Osteocyte (in vitro differentiated cells): ENCODE measurements around the gene STRADB. TPM values are rescaled to one million over a fixed set of nuclear protein-coding genes. Genes with fewer than 3 reads are reported as not detected.
A peak's percentile ranks its signal among the peaks of the same experiment; 100 is the strongest.

Experiments used
- DNase-seq: peaks from one replicate; pipeline ENCODE4 v3.0.0; 2021; ENCODE audit warnings: mixed read lengths; ENCODE audit not compliant: unreplicated experiment; ENCODE audit errors: extremely low spot score
- H3K27ac Mint-ChIP-seq: one replicate; pipeline ENCODE4 v1.8.0; 2021; ENCODE audit warnings: mild to moderate bottlenecking, mixed read lengths; ENCODE audit not compliant: unreplicated experiment
- H3K27me3 Mint-ChIP-seq: one replicate; pipeline ENCODE4 v1.8.0; 2021; ENCODE audit warnings: mixed read lengths; ENCODE audit not compliant: unreplicated experiment
- H3K36me3 Mint-ChIP-seq: one replicate; pipeline ENCODE4 v1.8.0; 2021; ENCODE audit warnings: mixed read lengths; ENCODE audit not compliant: unreplicated experiment
- H3K4me1 Mint-ChIP-seq: one replicate; pipeline ENCODE4 v1.8.0; 2021; ENCODE audit warnings: mixed read lengths; ENCODE audit not compliant: unreplicated experiment
- H3K4me3 Mint-ChIP-seq: one replicate; pipeline ENCODE4 v1.8.0; 2021; ENCODE audit warnings: mild to moderate bottlenecking, moderate library complexity, mixed read lengths; ENCODE audit not compliant: unreplicated experiment
- H3K9me3 Mint-ChIP-seq: one replicate; pipeline ENCODE4 v1.8.0; 2021; ENCODE audit warnings: mixed read lengths; ENCODE audit not compliant: unreplicated experiment
- total RNA-seq: library from RNA; stranded (reverse); gene quantifications from 2 replicates; pipeline ENCODE4 v1.2.1, GENCODE V29; 2021
- TF ChIP-seq, protein P1 (sequence below): fragments of 200-600 bp; sonication (generic); IDR thresholded peaks from 2 replicates; pipeline ENCODE4 v1.5.0; 2021; ENCODE audit warnings: antibody characterized with exemption, mild to moderate bottlenecking, moderate library complexity

The STRADB gene
- total RNA-seq, 1 donor from 2014 or later = 18.5 TPM

- H3K27me3 Mint-ChIP-seq = no peaks in the 10 kb centered on the region
- H3K27ac Mint-ChIP-seq = no peak overlapping the region
- TF ChIP-seq, protein P1, sequence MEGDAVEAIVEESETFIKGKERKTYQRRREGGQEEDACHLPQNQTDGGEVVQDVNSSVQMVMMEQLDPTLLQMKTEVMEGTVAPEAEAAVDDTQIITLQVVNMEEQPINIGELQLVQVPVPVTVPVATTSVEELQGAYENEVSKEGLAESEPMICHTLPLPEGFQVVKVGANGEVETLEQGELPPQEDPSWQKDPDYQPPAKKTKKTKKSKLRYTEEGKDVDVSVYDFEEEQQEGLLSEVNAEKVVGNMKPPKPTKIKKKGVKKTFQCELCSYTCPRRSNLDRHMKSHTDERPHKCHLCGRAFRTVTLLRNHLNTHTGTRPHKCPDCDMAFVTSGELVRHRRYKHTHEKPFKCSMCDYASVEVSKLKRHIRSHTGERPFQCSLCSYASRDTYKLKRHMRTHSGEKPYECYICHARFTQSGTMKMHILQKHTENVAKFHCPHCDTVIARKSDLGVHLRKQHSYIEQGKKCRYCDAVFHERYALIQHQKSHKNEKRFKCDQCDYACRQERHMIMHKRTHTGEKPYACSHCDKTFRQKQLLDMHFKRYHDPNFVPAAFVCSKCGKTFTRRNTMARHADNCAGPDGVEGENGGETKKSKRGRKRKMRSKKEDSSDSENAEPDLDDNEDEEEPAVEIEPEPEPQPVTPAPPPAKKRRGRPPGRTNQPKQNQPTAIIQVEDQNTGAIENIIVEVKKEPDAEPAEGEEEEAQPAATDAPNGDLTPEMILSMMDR = no peak
- H3K9me3 Mint-ChIP-seq = peaks cover 20% of the 10 kb centered on the region
- peaks cover 52% of the 10 kb centered on the region for H3K36me3 Mint-ChIP-seq
- H3K4me3 Mint-ChIP-seq = no peak overlapping the region
- H3K4me1 Mint-ChIP-seq = peaks cover 10% of the 10 kb centered on the region
- no peak for DNase-seq
Measured at GRCh38 chr2:201460532-201460931, 9.0 kb downstream of the STRADB start.

DNA sequence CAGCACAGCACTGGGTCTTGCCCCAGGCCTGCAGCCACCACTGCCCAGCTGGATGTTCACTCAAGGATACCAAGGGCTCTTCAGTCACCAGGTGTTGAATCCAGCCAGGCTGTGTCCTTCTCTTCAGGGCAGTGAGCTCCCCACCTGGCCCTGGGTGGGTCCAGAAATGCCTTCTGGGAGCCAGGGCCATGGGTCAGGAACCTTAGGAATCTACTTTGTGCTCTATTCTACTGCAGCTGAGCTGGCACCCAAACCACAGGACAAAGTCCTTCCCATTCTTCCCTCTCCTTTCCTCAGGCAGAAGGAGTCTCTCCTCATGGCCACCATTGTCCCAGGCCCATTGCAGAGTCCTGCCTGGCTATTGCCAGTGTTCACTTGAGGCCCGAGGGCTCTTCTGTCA, 13.0 kb downstream of the STRADB start:
- DNase-seq = no peak
- Mint-ChIP-seq H3K36me3 (peaks cover 48% of the 10 kb centered on the region), H3K9me3 (peaks cover 20% of the 10 kb centered on the region), H3K4me3 (no peak overlapping the region), H3K4me1 (peaks cover 48% of the 10 kb centered on the region), H3K27me3 (no peaks in the 10 kb centered on the region), H3K27ac (peak overlapping the region; percentile 94)
- TF ChIP-seq, protein P1 = no peak

GRCh38 chr2:201465524-201465971, 14.0 kb downstream of the STRADB start:
- TF ChIP-seq, protein P1 = no peak
- Mint-ChIP-seq H3K9me3 (peaks cover 18% of the 10 kb centered on the region), H3K36me3 (peaks cover 49% of the 10 kb centered on the region)

GRCh38 chr2:201466050-201466675, 14.6 kb downstream of the STRADB start:
- H3K27me3 Mint-ChIP-seq = no peaks in the 10 kb centered on the region
- H3K9me3 Mint-ChIP-seq = peaks cover 16% of the 10 kb centered on the region
- no peak for DNase-seq
- H3K27ac Mint-ChIP-seq = peak overlapping the region; percentile 94
- H3K36me3 Mint-ChIP-seq = peaks cover 52% of the 10 kb centered on the region
- peaks cover 51% of the 10 kb centered on the region for H3K4me1 Mint-ChIP-seq
- peak overlapping the region; percentile 30 for H3K4me3 Mint-ChIP-seq
- TF ChIP-seq, protein P1 = no peak

More at GRCh38 chr2:201465524-201465971, 14.0 kb downstream of the STRADB start:
- Mint-ChIP-seq H3K27me3 (no peaks in the 10 kb centered on the region), H3K4me1 (peaks cover 48% of the 10 kb centered on the region), H3K27ac (peak overlapping the region; percentile 94), H3K4me3 (peak overlapping the region; percentile 20)
- DNase-seq = no peak

- TF ChIP-seq, protein P1 = no peak
- Mint-ChIP-seq H3K4me1 (peaks cover 63% of the 10 kb centered on the region), H3K4me3 (no peak overlapping the region), H3K27ac (peak overlapping the region; percentile 94), H3K9me3 (peaks cover 4% of the 10 kb centered on the region), H3K36me3 (peaks cover 39% of the 10 kb centered on the region), H3K27me3 (no peaks in the 10 kb centered on the region)
- no peak for DNase-seq
Measured at GRCh38 chr2:201467666-201468065, 16.1 kb downstream of the STRADB start.
